ENCODE results near the gene FBXW8. TPM values are rescaled to one million over a fixed set of nuclear protein-coding genes. Genes with fewer than 3 reads are reported as not detected.

FBXW8 gene
- total RNA-seq, 1 donor from 2014 or later = 14.4 TPM

DNA sequence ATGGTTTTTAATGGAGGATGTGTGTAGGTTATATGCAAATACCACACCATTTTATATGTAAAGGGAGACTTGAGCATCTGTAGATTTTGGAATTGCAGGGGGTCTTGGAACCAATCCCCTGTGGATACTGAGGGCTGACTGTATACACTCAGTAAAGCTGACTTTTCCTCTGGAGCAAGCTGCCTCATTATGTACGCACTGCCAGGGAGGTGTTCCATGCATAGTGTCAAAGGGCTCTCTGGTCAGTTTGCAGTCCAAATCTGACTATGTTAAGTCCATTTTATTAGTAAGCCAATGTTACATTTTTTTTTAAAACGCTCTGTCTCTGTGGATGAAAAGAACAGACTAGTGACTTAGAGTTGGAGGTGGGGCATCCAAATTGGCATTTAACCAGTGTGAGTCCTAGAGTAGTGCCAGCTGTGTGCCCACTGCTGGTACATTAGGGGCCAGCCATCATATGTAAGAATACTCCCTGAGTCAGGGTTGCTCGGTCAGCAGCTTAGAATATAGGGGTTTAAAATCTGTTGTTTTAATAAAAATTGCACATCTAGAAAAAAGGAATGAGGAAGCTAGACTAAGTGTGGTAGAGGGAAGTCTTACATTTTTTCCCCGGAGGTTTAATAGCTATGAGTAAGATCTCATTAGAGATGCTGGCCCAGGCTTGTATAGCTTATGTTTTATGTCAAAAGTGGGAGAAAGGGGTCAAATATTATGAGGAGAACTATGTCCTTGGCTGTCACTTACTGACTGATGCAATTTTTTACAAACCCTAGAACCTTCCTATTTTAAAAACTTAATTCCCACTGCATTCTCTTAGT lies 101.4 kb downstream of the FBXW8 start:
- DNase-seq (ENCODE audit: low read depth) = no peak
- no peak for TF ChIP-seq CTCF (conservative IDR thresholded peaks at IDR 0.05; ENCODE audit: low read depth, low read length)
- H3K4me3 ChIP-seq (ENCODE audit: low read depth, low read length) = no peak overlapping the region

DNA sequence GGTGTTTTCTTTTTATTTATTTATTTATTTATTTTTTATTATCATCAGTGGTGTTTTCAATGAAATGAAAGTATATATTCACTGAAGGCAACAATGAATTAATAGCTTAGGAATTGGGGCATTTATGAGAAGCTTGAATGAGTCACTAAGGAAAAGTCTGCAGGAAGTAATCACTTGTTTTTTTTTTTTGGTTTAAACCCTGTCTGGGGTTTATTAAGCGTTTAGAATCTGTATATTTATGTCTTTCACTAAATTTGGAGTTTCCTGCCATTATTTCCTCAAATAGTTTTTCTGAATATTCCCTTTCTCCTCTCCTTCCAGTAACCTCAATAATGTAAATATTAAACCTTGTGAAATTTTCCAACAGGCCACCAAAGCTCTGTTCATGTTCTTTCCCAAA lies 103.0 kb downstream of the FBXW8 start:
- TF ChIP-seq CTCF (conservative IDR thresholded peaks at IDR 0.05; ENCODE audit: low read depth, low read length) = no peak
- DNase-seq (ENCODE audit: low read depth) = no peak
- H3K4me3 ChIP-seq (ENCODE audit: low read depth, low read length) = no peak overlapping the region

- no peak overlapping the region for H3K4me3 ChIP-seq (ENCODE audit: low read depth, low read length)
- TF ChIP-seq CTCF (conservative IDR thresholded peaks at IDR 0.05; ENCODE audit: low read depth, low read length) = no peak
- no peak for DNase-seq (ENCODE audit: low read depth)
These were observed 103.7 kb downstream of the FBXW8 start for GRCh38 chr12:117014342-117014887.

DNA sequence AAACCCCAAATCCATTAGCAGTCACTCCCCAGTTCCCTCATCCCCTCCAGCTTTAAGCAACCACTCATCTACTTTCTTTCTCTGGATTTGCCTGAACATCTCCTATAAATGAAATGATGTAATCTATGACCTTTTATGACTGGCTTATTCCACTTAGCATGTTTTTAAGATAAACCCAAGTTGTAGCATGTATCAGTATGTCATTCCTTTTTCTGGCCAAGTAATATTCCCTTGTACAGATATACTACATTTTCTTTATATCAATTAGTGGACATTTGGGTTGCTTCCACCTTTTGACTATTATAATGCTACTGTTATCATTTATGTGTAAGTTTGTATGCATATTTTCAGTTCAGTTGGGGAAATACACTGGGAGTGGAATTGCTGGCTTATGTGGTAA lies 105.1 kb downstream of the FBXW8 start:
- TF ChIP-seq CTCF (conservative IDR thresholded peaks at IDR 0.05; ENCODE audit: low read depth, low read length) = no peak
- no peak overlapping the region for H3K4me3 ChIP-seq (ENCODE audit: low read depth, low read length)
- no peak for DNase-seq (ENCODE audit: low read depth)

DNA sequence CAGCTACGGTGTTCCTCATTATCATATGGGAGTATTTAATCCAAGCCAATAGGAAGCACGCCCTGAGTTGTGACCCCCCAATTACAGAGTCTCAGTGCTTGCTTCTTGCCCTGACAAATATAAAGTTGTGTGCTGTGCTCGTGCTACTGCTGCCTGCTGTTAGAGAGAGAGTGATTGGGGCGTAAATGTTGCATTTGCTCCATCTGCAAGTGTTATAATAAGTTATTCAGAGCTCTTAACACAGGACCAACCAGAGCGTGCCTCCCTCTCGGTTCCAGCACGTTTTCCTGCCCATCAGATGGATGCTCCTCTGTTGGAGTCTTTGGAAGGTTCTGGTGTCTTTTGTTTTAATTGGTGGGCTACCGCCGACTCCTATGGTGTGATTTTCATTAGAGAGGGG lies 107.1 kb downstream of the FBXW8 start:
- DNase-seq (ENCODE audit: low read depth) = no peak
- no peak for TF ChIP-seq CTCF (conservative IDR thresholded peaks at IDR 0.05; ENCODE audit: low read depth, low read length)
- no peak overlapping the region for H3K4me3 ChIP-seq (ENCODE audit: low read depth, low read length)

- no peak for DNase-seq (ENCODE audit: low read depth)
- no peak for TF ChIP-seq CTCF (conservative IDR thresholded peaks at IDR 0.05; ENCODE audit: low read depth, low read length)
- no peak overlapping the region for H3K4me3 ChIP-seq (ENCODE audit: low read depth, low read length)
These were observed 107.5 kb downstream of the FBXW8 start for GRCh38 chr12:117018276-117018675.

GRCh38 chr12:117018685-117019084 lies 107.9 kb downstream of the FBXW8 start:
- H3K4me3 ChIP-seq (ENCODE audit: low read depth, low read length) = no peak overlapping the region
- no peak for TF ChIP-seq CTCF (conservative IDR thresholded peaks at IDR 0.05; ENCODE audit: low read depth, low read length)
- no peak for DNase-seq (ENCODE audit: low read depth)
